HG03432 (cell line): ENCODE results near the gene CDK8.
A peak's percentile ranks its signal among the peaks of the same experiment; 100 is the strongest.
"Not testable (repeated sequence)": the region's sequence is repeated elsewhere in the genome, so short reads cannot be mapped to it uniquely, and the experiment has no call there.

ENCODE experiments used
- ATAC-seq: cut with Tn5 transposase; IDR thresholded peaks from one replicate; pipeline ENCODE4 v1.9.1; 2021; ENCODE audit warnings: mild to moderate bottlenecking, moderate library complexity; ENCODE audit not compliant: unreplicated experiment

Gene CDK8

DNA sequence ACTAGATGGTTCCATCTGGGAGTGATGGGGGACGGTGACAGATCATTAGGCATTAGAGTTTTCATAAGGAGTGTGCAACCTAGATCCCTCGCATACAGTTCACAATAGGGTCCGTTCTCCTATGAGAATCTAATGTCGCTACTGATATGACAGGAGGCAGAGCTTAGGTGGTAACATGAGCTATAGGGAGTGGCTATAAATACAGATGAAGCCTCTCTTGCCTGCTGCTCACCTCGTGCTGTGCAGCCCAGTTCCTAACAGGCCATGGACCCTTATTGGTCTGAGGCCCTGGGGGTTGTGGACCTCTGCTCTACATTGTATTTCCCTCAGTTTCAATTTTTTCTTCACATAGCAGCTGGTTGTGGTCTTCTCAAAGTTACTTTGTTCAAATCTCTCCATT, 56.5 kb downstream of the CDK8 start:
- ATAC-seq: no peak

DNA sequence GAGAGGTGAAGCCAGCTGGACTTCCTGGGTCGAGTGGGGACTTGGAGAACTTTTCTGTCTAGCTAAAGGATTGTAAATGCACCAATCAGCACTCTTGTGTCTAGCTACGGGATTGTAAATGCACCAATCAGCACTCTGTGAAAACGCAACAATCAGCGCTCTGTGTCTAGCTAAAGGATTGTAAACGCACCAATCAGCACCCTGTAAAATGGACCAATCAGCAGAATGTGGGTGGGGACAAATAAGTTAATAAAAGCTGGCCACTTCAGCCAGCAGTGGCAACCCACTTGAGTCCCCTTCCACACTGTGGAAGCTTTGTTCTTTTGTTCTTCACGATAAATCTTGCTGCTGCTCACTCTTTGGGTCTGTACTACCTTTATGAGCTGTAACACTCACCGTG, 58.1 kb downstream of the CDK8 start:
- ATAC-seq: not testable (repeated sequence)

DNA sequence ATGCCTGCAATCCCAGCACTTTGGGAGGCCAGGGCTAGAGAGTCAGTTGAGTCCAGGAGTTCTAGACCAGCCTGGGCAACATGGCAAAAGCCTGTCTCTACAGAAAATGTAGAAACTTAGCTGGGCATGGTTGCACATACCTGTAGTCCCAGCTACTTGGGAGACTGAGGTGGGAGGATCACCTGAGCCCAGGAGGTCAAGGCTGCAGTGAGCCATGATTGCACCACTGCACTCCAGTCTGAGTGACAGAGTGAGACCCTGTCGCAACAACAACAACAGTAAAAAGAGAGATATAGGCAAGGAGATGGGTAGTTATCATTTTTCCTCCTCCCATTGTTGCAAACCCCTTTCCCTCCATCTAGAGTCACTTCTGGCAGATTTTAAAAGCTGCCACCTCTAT, 62.2 kb downstream of the CDK8 start:
- not testable (repeated sequence) for ATAC-seq

DNA sequence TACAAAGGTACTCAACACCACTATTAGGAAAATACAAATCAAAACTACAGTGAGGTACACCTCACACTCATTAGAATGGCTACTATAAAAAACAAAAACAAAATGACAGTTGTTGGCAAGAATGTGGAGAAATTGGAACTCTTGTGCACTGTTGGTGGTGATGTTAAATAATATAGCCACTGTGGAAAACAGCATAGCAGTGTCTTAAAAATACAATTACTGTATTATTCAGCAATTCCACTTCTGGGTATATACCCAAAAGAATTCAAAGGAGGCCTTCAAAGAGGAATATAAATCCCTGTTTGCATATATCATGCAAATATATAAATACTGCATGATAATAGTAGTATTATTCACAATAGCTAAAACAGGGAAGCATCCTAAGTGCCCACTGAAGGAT, 66.8 kb downstream of the CDK8 start:
- no peak for ATAC-seq

DNA sequence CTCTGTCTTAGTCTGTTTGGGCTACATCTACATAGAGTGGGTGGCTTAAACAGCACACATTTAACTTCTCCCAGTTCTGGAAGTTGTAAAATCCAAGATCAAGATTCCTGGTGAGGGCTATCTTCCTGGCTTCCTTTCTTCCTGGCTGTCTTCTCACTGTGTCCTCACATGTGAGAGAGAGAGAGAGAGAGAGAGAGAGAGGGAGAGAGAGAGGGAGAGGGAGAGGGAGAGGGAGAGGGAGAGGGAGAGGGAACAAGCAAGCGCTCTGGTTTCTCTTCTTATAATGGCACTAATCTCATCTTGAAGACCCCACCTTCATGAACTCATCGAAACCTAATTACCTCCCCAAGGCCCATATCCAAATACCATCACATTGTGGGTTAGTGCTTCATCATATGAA, 69.2 kb downstream of the CDK8 start:
- no peak for ATAC-seq

DNA sequence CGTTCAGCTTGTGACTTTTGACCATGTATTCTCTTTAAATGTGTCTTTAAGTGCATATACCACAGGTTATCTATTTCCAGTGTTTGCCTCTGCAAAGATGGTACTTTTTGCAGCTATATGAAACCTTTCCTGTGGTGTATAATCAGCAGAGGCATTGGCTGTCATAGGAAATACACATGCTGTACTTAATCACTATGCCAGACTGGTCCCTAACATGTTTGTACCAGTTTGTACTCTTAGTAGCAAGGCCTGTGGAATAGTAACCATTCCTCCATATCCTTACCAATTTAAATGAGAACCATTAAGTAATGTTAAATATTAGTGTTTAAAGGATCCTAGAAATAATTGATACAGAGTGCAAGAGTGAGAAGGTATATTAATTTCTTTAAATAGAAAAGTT, 69.8 kb downstream of the CDK8 start:
- ATAC-seq: no peak

DNA sequence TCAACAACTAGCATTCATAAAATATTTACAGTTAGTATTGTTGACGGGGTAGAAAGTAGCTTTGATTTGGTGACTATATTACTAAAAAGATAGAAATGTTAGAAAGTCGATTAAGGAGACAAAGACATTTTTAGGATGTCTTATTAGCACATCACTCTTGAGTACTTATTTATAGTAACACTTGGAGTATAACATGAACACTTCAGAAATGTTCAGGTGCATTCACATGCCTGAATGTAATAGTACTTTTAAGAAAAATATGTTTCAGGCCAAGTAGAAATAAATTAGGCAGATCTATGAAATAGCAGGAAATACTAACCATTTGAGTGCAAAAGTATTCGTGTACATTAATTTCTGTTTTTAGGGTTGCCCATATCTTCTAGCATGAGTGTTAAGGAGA, 70.4 kb downstream of the CDK8 start:
- no peak for ATAC-seq

DNA sequence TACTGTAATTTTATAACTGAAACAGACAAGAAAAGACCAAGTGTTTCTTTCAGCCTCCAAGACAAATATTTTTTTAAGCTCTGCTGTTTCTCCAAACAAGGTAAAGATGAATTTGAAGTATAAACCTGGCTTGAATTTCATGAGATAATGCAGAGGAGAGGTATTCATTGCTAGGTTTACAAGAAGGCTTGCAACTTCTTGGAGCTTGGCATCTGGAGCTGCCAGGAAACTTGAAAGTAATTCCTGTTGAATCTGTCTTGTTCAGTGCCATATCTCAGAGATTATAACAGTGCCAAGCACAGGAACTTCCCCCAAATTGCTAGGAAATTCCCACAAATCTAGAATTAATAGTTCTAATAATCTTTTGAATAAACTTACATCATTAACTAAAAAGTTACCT, 70.9 kb downstream of the CDK8 start:
- no peak for ATAC-seq

DNA sequence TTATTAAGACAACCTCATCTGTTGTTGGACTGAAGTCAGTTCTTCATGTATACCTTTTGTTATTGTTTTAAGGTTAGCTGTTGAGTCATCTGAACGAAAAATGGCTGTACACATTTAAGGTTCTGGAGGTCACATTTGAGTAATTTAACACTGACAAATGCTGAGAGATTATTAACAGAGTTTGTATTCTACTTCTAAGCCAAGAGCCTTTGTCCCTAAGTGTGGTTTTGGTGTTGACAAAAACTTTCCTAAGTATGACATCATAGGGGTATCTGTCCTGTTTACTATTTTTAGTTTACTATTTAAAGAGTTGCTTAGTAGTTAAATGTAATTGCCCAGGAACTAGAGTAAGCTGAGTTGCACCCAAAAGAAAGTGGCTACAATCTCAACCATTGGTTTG, 71.9 kb downstream of the CDK8 start:
- ATAC-seq: peak; percentile 84

DNA sequence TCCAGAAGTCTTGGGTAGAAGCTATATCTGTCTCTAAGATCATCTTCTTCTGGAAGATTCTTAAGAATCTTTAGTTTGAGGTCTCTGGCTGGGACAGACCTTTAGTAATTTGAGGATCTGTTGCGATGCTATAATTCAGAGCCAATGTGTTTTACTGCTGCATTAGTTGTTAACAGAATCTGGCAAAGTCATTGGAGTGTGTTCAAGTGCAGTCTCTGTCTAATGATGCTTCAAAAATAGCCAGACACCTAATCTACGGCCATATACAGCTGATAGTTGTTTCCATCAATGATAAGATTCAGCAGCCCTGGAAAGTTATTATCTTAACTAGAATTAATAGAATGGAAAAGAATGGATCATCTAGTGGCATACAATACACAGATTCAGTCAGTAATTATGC, 72.6 kb downstream of the CDK8 start:
- no peak for ATAC-seq

DNA sequence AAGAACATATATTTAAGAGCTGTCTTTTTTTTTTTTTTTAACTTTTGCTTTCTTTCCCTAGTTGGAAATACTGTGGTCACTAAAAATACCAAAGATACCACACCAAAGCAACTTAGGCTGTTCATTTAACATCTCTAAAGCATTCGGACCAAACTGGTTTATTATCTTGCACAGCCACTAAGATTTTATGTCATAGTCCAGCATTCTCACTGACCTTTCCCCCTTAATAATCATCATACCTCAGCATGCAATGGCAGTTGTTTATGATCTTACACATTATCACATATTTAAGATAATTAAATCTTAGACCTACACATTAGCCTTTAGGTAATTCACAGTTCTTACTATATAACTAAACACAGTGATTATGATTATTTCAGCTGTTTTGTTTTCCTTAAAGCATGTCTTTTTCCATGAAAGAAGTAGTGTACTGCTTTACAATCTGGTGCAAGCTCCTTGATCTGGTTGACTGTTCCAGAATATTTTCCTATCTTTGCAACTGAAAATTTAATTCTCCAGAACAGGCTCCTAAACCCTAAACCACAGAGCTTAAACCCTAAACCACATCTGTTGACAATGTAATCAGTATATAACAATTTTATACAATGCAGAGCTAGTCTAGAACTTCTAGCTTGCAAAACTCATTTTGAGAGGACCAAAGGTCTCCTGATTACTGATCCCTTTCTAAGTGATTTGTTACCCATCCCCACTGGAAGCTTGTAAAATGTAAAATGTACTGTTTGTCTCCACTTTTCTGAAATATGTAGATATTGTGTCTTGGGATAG, 74.2 kb downstream of the CDK8 start:
- no peak for ATAC-seq

DNA sequence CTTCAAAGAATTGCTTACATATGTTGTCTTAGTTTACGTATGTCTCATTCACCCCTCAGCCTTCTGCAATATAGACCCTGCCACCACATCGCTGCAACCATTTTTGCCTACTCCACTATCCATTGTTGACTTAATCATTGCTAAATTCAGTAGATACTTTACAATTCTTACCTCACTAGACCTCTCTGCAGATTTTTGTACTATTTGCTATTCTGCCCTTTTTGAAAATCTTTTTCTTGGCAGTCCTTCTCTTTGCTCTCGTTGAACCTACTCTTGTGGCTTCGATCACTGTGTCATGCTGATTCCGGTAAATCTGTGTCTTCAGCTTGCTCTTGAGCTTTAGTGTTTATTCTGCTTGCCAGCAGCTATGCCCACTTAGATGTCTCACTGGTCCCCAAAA, 81.2 kb downstream of the CDK8 start:
- no peak for ATAC-seq

DNA sequence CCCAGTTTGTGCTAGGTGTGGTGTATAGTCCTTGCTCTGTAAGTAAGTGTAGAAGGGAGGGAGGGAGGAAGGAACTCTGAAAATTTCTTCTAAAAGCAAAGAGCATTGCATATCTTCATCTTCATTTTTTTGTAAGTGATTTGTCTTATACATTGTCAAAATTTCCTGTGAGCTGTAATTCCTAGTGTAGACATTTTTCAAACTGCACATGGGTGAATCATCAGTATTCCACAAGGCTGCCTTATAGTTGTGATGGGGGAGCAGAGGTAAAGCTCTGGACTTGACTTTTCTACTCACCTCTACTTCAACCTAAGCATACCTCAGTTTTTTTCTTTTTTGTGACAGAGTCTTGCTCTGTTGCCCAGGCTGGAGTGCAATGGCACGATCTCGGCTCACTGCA, 86.9 kb downstream of the CDK8 start:
- ATAC-seq: no peak

DNA sequence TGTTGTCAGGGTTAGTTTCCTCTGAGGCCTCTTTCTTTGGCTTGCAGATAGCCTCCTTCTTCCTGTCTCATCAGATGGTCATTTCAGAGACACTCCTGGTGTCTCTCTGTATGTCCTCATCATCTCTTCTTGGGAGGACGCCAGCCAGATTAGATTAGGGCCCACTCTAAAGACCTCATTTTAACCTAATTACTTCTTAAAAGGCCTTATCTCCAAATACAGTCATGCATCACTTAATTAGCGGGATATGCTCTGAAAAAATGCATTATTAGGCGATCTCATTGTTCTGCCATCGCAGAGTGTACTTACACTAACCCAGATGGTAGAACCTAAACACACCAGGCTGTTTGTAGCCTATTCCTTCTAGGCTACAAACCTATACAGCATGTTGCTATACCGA, 89.0 kb downstream of the CDK8 start:
- no peak for ATAC-seq

DNA sequence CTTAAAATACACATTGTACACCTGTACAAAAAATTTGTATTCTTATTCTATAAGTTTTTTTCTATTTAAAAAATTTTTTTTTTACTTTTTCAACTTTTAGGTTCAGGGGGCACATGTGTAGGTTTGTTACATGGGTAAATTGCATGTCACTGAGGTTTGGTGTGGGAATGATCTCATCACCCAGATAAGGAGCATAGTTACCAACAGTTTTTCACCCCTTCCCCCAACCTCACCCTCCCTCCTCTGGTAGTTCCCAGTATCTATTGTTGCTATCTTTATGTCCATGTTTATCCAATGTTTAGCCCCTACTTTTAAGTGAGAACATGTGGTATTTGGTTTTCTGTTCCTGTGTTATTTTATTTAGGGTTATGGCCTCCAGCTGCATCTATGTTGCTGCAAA, 89.9 kb downstream of the CDK8 start:
- no peak for ATAC-seq

DNA sequence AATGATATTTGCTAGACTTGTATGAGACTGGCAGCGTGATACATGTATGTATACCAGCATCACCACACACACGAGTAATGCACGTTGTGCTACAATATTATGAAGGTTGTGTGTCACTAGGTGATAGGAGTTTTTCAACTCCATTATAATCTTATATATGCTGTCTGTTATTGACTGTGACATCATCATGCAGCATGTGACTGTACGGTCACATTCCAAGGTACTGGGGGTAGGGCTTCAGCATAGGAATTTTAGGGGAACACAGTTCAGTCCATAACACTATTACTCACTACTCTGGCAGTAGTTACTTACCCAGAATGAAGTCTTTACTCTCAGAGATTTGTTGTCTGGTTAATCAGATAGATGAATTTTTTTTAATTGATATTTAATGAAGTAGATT, 91.1 kb downstream of the CDK8 start:
- ATAC-seq: no peak

DNA sequence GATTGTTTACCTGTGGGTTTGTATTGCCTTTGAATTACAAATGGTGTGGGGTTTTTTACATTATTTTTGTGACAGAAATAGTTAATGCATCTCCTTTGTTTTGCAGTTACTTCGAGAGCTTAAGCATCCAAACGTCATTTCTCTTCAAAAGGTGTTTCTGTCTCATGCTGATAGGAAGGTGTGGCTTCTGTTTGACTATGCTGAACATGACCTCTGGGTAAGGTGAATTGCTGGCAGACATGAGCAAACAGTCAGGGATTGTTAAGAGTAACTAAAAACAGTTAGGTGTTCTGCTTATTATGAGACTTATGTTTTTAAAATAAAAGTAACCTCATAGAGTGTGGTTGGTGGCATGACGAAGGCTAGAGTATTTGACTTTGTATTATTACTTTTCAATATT, 95.0 kb downstream of the CDK8 start:
- ATAC-seq: no peak

DNA sequence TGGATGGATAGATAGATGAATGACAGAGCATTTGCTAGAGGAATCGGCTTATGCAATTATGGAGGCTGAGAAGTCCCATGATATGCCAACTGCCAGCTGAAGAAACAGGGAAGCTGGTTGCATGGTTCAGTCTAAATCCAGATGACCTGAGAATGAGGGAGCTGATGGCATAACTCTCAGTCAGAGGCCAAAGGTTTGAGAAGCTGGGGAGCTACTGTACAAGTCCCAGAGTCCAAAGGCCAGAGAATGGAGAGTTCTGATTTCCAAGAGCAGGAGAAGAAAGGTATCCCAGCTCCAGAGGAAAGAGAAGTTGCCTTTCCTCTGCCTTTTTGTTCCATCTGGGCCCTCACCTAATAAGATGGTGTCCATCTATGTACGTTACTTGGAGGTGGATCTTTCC, 108.3 kb downstream of the CDK8 start:
- no peak for ATAC-seq

DNA sequence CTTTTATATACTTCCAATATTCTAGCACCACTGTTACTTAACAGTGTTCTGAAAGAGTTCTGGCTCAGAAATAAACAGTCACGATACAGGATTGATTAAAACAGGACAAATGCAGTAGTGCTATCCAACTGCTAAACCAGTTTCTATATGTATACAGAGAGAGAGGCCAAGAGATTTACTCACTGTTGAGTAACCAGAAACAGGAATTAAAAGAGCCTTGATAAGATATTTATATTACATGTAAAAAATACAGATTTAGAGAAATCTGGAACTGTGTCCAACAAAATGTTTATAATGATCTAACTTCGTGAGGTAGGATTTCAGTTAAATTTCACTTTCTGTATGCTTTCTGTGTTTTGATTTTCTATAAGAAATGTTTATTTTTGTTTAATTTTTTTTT, 116.6 kb downstream of the CDK8 start:
- no peak for ATAC-seq

DNA sequence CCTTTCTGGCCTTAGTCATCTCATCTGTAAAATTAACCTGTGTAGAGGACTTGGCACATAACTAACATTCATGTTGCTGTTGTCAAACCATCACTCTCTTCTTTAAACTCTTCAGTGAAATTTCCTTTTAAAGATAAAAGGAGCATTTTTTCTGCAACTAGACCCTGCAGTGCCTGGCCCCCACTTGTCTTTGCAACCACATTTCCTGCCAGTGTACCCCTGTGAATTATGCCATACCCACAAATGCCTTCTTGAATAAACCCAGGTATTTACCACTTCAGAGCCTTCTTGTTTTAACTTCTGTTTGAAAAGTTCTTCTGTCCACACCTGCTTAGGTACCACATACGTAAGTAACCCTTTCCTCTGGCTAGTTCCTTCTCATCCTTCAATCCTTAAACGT, 118.8 kb downstream of the CDK8 start:
- no peak for ATAC-seq

DNA sequence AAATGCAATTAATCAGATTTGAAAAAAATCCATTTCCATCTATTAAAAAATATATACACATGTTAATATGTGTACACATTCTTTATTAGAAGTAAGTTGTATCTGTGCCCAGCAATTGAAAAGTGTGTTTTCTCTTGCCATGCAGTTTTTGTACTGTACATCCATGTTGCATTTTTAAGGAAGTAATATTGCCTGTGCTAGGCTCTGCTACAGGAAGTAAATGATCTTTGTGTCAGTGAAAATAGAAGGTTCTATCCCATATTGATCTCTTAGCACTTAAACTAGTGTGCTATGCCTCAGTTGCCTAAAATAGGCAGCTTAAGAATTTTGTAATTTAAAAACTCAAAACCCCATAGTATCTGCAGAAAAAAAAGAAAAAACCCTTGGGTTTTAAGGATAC, 122.5 kb downstream of the CDK8 start:
- ATAC-seq: no peak

DNA sequence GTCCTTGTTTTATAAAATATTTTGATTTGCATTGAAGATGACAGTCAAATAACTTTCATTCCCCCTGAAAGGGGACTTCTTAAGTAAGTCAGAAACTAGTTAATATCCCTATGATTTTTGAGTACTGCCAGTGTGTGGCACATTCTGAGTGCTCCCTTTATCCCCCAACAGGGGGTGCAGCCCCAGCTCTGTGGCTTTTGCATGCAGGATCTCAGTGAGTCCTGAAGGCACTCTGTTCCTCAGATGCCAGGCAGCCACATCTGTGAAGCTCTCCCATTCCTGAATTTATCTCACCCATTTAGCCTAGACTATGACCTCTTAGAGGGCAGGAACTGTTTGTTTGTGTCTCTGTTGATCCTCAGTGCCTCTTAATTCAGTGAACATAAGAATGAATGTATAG, 123.1 kb downstream of the CDK8 start:
- no peak for ATAC-seq

DNA sequence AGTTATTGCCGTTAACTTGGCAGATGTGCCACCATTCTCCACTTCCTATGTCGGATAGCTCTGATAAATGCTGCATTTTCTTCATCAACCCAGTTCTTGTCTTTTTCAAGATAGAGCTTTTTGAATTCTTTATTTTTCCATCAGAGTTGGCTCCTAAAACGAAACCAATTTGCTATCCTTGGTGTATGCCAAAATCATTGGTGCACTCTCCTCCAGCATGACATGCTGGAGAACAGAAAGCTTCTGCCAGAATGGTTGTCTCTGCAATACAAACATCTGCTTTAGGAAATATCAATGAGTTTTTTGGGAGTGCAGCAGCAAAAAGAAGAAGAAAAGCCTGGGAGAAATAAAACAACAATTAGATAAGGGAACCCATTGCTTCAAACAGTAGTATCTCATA, 124.2 kb downstream of the CDK8 start:
- ATAC-seq: no peak
